ENCODE results near the gene SCN5A.

SCN5A gene

GRCh38 chr3:38543586-38543985 is 105.9 kb downstream of the SCN5A start:
- Histone ChIP-seq H3K4me1 (ENCODE audit: low read length) (peaks cover 11% of the 10 kb centered on the region), H2AFZ (ENCODE audit: low read length) (no peak overlapping the region), H3K9me3 (replicated peaks; ENCODE audit: insufficient read depth, low read length) (no peaks in the 10 kb centered on the region), H3K27me3 (replicated peaks; ENCODE audit: insufficient read depth, low read length) (no peaks in the 10 kb centered on the region), H3K4me2 (ENCODE audit: low read depth, low read length) (no peak overlapping the region), H3K9me2 (replicated peaks; ENCODE audit: insufficient read depth, low read length) (no peaks in the 10 kb centered on the region), H3K4me3 (ENCODE audit: low read length) (no peak overlapping the region), H3K27ac (ENCODE audit: low read length) (no peak overlapping the region), H3K36me3 (replicated peaks; ENCODE audit: insufficient read depth, low read length) (no peaks in the 10 kb centered on the region), H4K20me1 (ENCODE audit: insufficient read depth, low read length) (no peaks in the 10 kb centered on the region), H3K9ac (ENCODE audit: low read length) (no peak overlapping the region), H3F3A (ENCODE audit: insufficient read depth, low read length) (no peaks in the 10 kb centered on the region), H3K79me2 (ENCODE audit: low read length) (no peaks in the 10 kb centered on the region)
- no peak for TF ChIP-seq EZH2phosphoT487 (IDR thresholded peaks at IDR 0.05; ENCODE audit: low read length)
- TF ChIP-seq EZH2 (optimal IDR thresholded peaks at IDR 0.05; ENCODE audit: low read depth, low read length), result no peak
- no peak for TF ChIP-seq CTCF (IDR thresholded peaks at IDR 0.05; ENCODE audit: low read length)
- DNase-seq, result no peak

GRCh38 chr3:38542401-38543298 is 106.8 kb downstream of the SCN5A start:
- Histone ChIP-seq H3K4me1 (ENCODE audit: low read length) (peaks cover 2% of the 10 kb centered on the region), H3K27me3 (replicated peaks; ENCODE audit: insufficient read depth, low read length) (no peaks in the 10 kb centered on the region), H3K9me2 (replicated peaks; ENCODE audit: insufficient read depth, low read length) (no peaks in the 10 kb centered on the region), H3K27ac (ENCODE audit: low read length) (no peak overlapping the region), H3K79me2 (ENCODE audit: low read length) (no peaks in the 10 kb centered on the region), H3K9me3 (replicated peaks; ENCODE audit: insufficient read depth, low read length) (no peaks in the 10 kb centered on the region), H3K9ac (ENCODE audit: low read length) (no peak overlapping the region), H4K20me1 (ENCODE audit: insufficient read depth, low read length) (no peaks in the 10 kb centered on the region), H3K36me3 (replicated peaks; ENCODE audit: insufficient read depth, low read length) (no peaks in the 10 kb centered on the region), H3K4me3 (ENCODE audit: low read length) (no peak overlapping the region), H3K4me2 (ENCODE audit: low read depth, low read length) (no peak overlapping the region), H2AFZ (ENCODE audit: low read length) (no peak overlapping the region), H3F3A (ENCODE audit: insufficient read depth, low read length) (no peaks in the 10 kb centered on the region)
- no peak for TF ChIP-seq EZH2phosphoT487 (IDR thresholded peaks at IDR 0.05; ENCODE audit: low read length)
- DNase-seq, result no peak

GRCh38 chr3:38541806-38542205 is 107.7 kb downstream of the SCN5A start:
- Histone ChIP-seq H3K79me2 (ENCODE audit: low read length) (no peaks in the 10 kb centered on the region), H3K9me3 (replicated peaks; ENCODE audit: insufficient read depth, low read length) (no peaks in the 10 kb centered on the region), H3K36me3 (replicated peaks; ENCODE audit: insufficient read depth, low read length) (no peaks in the 10 kb centered on the region), H3K4me3 (ENCODE audit: low read length) (no peak overlapping the region), H2AFZ (ENCODE audit: low read length) (no peak overlapping the region), H4K20me1 (ENCODE audit: insufficient read depth, low read length) (no peaks in the 10 kb centered on the region), H3K4me2 (ENCODE audit: low read depth, low read length) (no peak overlapping the region), H3F3A (ENCODE audit: insufficient read depth, low read length) (no peaks in the 10 kb centered on the region), H3K4me1 (ENCODE audit: low read length) (no peaks in the 10 kb centered on the region), H3K27me3 (replicated peaks; ENCODE audit: insufficient read depth, low read length) (no peaks in the 10 kb centered on the region), H3K9me2 (replicated peaks; ENCODE audit: insufficient read depth, low read length) (no peaks in the 10 kb centered on the region), H3K9ac (ENCODE audit: low read length) (no peak overlapping the region), H3K27ac (ENCODE audit: low read length) (no peak overlapping the region)
- DNase-seq, result no peak
- TF ChIP-seq EZH2 (optimal IDR thresholded peaks at IDR 0.05; ENCODE audit: low read depth, low read length) (no peak), CTCF (IDR thresholded peaks at IDR 0.05; ENCODE audit: low read length) (no peak), EZH2phosphoT487 (IDR thresholded peaks at IDR 0.05; ENCODE audit: low read length) (no peak)

- H3K27me3 ChIP-seq (replicated peaks; ENCODE audit: insufficient read depth, low read length), result no peaks in the 10 kb centered on the region
- H3K4me2 ChIP-seq (ENCODE audit: low read depth, low read length), result no peak overlapping the region
- TF ChIP-seq CTCF (IDR thresholded peaks at IDR 0.05; ENCODE audit: low read length), result no peak
- no peak for TF ChIP-seq EZH2phosphoT487 (IDR thresholded peaks at IDR 0.05; ENCODE audit: low read length)
- no peak for TF ChIP-seq EZH2 (optimal IDR thresholded peaks at IDR 0.05; ENCODE audit: low read depth, low read length)
- no peaks in the 10 kb centered on the region for H3K79me2 ChIP-seq (ENCODE audit: low read length)
- no peaks in the 10 kb centered on the region for H4K20me1 ChIP-seq (ENCODE audit: insufficient read depth, low read length)
- H3K9me3 ChIP-seq (replicated peaks; ENCODE audit: insufficient read depth, low read length), result no peaks in the 10 kb centered on the region
- H3F3A ChIP-seq (ENCODE audit: insufficient read depth, low read length), result no peaks in the 10 kb centered on the region
- DNase-seq, result no peak
- H3K9ac ChIP-seq (ENCODE audit: low read length), result no peak overlapping the region
- H3K36me3 ChIP-seq (replicated peaks; ENCODE audit: insufficient read depth, low read length), result no peaks in the 10 kb centered on the region
- no peaks in the 10 kb centered on the region for H3K9me2 ChIP-seq (replicated peaks; ENCODE audit: insufficient read depth, low read length)
- no peak overlapping the region for H3K27ac ChIP-seq (ENCODE audit: low read length)
- no peaks in the 10 kb centered on the region for H3K4me1 ChIP-seq (ENCODE audit: low read length)
- H3K4me3 ChIP-seq (ENCODE audit: low read length), result no peak overlapping the region
- no peak overlapping the region for H2AFZ ChIP-seq (ENCODE audit: low read length)
Measured at GRCh38 chr3:38538773-38539353, 110.6 kb downstream of the SCN5A start.

All from MM.1S (cell line).